GM21423 (cell line): ENCODE results near the gene ZNF384.

Source experiments
- ATAC-seq: cut with Tn5 transposase; IDR thresholded peaks from one replicate; pipeline ENCODE4 v1.9.1; 2021; ENCODE audit warnings: mild to moderate bottlenecking, moderate library complexity; ENCODE audit not compliant: unreplicated experiment

ZNF384 gene

GRCh38 chr12:6699259-6699988 is 10.2 kb upstream of the ZNF384 start:
- ATAC-seq = no peak

GRCh38 chr12:6698352-6699046 is 9.3 kb upstream of the ZNF384 start:
- ATAC-seq = no peak

GRCh38 chr12:6697584-6698351 is 8.6 kb upstream of the ZNF384 start:
- no peak for ATAC-seq

- no peak for ATAC-seq
Measured at GRCh38 chr12:6696690-6697583, 7.8 kb upstream of the ZNF384 start.

GRCh38 chr12:6695313-6696045 is 6.3 kb upstream of the ZNF384 start:
- ATAC-seq = no peak

- no peak for ATAC-seq
Measured at GRCh38 chr12:6694701-6695100, 5.5 kb upstream of the ZNF384 start.

- ATAC-seq = no peak
Measured at GRCh38 chr12:6693832-6694355, 4.7 kb upstream of the ZNF384 start.

- no peak for ATAC-seq
Measured at GRCh38 chr12:6692888-6693287, 3.7 kb upstream of the ZNF384 start.

- no peak for ATAC-seq
Measured at GRCh38 chr12:6691473-6691872, 2.3 kb upstream of the ZNF384 start.

- peak; percentile 7 for ATAC-seq
Measured at GRCh38 chr12:6688543-6688998, 604 bp downstream of the ZNF384 start.

- ATAC-seq = no peak
Measured at GRCh38 chr12:6685814-6686213, 3.4 kb downstream of the ZNF384 start.

- ATAC-seq = no peak
Measured at GRCh38 chr12:6684609-6685008, 4.6 kb downstream of the ZNF384 start.

GRCh38 chr12:6676962-6677361 is 12.2 kb downstream of the ZNF384 start:
- ATAC-seq = no peak

GRCh38 chr12:6672143-6672542 is 17.0 kb downstream of the ZNF384 start:
- ATAC-seq = no peak

- no peak for ATAC-seq
Measured at GRCh38 chr12:6667559-6668210, 21.5 kb downstream of the ZNF384 start.

GRCh38 chr12:6666211-6666610 is 23.0 kb downstream of the ZNF384 start:
- no peak for ATAC-seq

- no peak for ATAC-seq
Measured at GRCh38 chr12:6664902-6665301, 24.3 kb downstream of the ZNF384 start.

GRCh38 chr12:6662906-6663742 is 26.1 kb downstream of the ZNF384 start, which contains the start of gene ING4:
Gene ING4 (minus strand): TSS chr12:6663119. CDS start chr12:6663101, 18 bp downstream.
- ATAC-seq = peak; percentile 98
